H9 (cell line): Measurements from ENCODE around the gene TPRG1. TPM values are rescaled to one million over a fixed set of nuclear protein-coding genes. Genes with fewer than 3 reads are reported as not detected.

Experiments used
- DNase-seq: peaks from one replicate; pipeline ENCODE4 v3.0.0-alpha.2; 2017
- H2AFZ ChIP-seq: one replicate; pipeline ENCODE4 v1.6.1; 2013; ENCODE audit warnings: mild to moderate bottlenecking, low read length, control low read depth, moderate library complexity
- H2AK5ac ChIP-seq: 2 replicates; pipeline ENCODE4 v1.6.1; 2013; ENCODE audit warnings: low read length, control low read depth, mixed read lengths; ENCODE audit not compliant: insufficient read length
- H2BK120ac ChIP-seq: one replicate; pipeline ENCODE4 v1.6.1; 2013; ENCODE audit warnings: low read depth, mild to moderate bottlenecking, low read length, control low read depth, inconsistent platforms; ENCODE audit not compliant: poor library complexity, severe bottlenecking
- H2BK12ac ChIP-seq: 2 replicates; pipeline ENCODE4 v1.6.1; 2013; ENCODE audit warnings: low read length, control low read depth, mixed read lengths, low read depth; ENCODE audit not compliant: insufficient read length
- H2BK15ac ChIP-seq: 2 replicates; pipeline ENCODE4 v1.6.1; 2013; ENCODE audit warnings: low read depth, low read length, control low read depth
- H2BK20ac ChIP-seq: one replicate; pipeline ENCODE4 v1.6.1; 2013; ENCODE audit warnings: low read depth, mild to moderate bottlenecking, low read length, control low read depth, inconsistent platforms; ENCODE audit not compliant: poor library complexity, severe bottlenecking
- H2BK5ac ChIP-seq: 2 replicates; pipeline ENCODE4 v1.6.1; 2013; ENCODE audit warnings: low read length, control low read depth, mixed read lengths; ENCODE audit not compliant: insufficient read length
- H3K14ac ChIP-seq: 2 replicates; pipeline ENCODE4 v1.6.1; 2013; ENCODE audit warnings: low read length, control low read depth; ENCODE audit not compliant: insufficient read depth
- H3K18ac ChIP-seq: 2 replicates; pipeline ENCODE4 v1.6.1; 2013; ENCODE audit warnings: low read depth, mild to moderate bottlenecking, mixed read lengths, low read length, control low read depth; ENCODE audit not compliant: insufficient read length
- H3K23ac ChIP-seq: 2 replicates; pipeline ENCODE4 v1.6.1; 2013; ENCODE audit warnings: low read length, control low read depth, mixed read lengths, low read depth; ENCODE audit not compliant: insufficient read length
- H3K23me2 ChIP-seq: 2 replicates; pipeline ENCODE4 v1.6.1; 2013; ENCODE audit warnings: low read depth, mild to moderate bottlenecking, mixed read lengths, low read length, control low read depth; ENCODE audit not compliant: insufficient read length, poor library complexity, severe bottlenecking
- H3K27ac ChIP-seq: 2 replicates; pipeline ENCODE4 v1.5.1; 2013; ENCODE audit warnings: low read length, control low read depth, mixed read lengths, low read depth; ENCODE audit not compliant: insufficient read length
- H3K27me3 ChIP-seq: 2 replicates; pipeline ENCODE4 v1.6.1; 2013; ENCODE audit warnings: low read length, control low read depth, inconsistent platforms; ENCODE audit not compliant: insufficient read depth
- H3K4ac ChIP-seq: 2 replicates; pipeline ENCODE4 v1.6.1; 2013; ENCODE audit warnings: low read depth, mild to moderate bottlenecking, control low read depth, inconsistent platforms, low read length, moderate library complexity
- H3K4me1 ChIP-seq: 2 replicates; pipeline ENCODE4 v1.6.1; 2013; ENCODE audit warnings: low read length, control low read depth, inconsistent platforms; ENCODE audit not compliant: insufficient read depth
- H3K4me2 ChIP-seq: 2 replicates; pipeline ENCODE4 v1.6.1; 2013; ENCODE audit warnings: low read length, control low read depth, mixed read lengths; ENCODE audit not compliant: insufficient read length, insufficient read depth
- H3K56ac ChIP-seq: 2 replicates; pipeline ENCODE4 v1.6.1; 2013; ENCODE audit warnings: low read depth, mild to moderate bottlenecking, mixed read lengths, low read length, control low read depth; ENCODE audit not compliant: insufficient read length
- H3K79me1 ChIP-seq: 2 replicates; pipeline ENCODE4 v1.6.1; 2013; ENCODE audit warnings: low read depth, mild to moderate bottlenecking, moderate library complexity, low read length, control low read depth, inconsistent platforms; ENCODE audit not compliant: insufficient read depth, poor library complexity, severe bottlenecking
- H3K79me2 ChIP-seq: 2 replicates; pipeline ENCODE4 v1.6.1; 2013; ENCODE audit warnings: low read length, control low read depth, inconsistent platforms; ENCODE audit not compliant: insufficient read depth
- H3K9ac ChIP-seq: 2 replicates; pipeline ENCODE4 v1.6.1; 2013; ENCODE audit warnings: low read length, control low read depth, mixed read lengths; ENCODE audit not compliant: insufficient read length; ENCODE audit errors: extremely low read depth
- H3K9me3 ChIP-seq: one replicate; pipeline ENCODE4 v1.6.1; 2013; ENCODE audit warnings: low read depth, low read length, inconsistent platforms; ENCODE audit not compliant: control insufficient read depth
- H3T11ph ChIP-seq: one replicate; pipeline ENCODE4 v1.6.1; 2013; ENCODE audit warnings: mild to moderate bottlenecking, low read length, control low read depth, inconsistent platforms
- H4K20me1 ChIP-seq: one replicate; pipeline ENCODE4 v1.6.1; 2013; ENCODE audit not compliant: control insufficient read depth, insufficient read length, insufficient read depth
- H4K5ac ChIP-seq: 2 replicates; pipeline ENCODE4 v1.6.1; 2013; ENCODE audit warnings: low read depth, mild to moderate bottlenecking, mixed read lengths, low read length, control low read depth; ENCODE audit not compliant: insufficient read length
- H4K8ac ChIP-seq: replicated peaks from 2 replicates; pipeline ENCODE4 v1.6.1; 2013; ENCODE audit warnings: low read length, control low read depth, mixed read lengths, low read depth; ENCODE audit not compliant: insufficient read length
- H4K91ac ChIP-seq: 2 replicates; pipeline ENCODE4 v1.6.1; 2013; ENCODE audit warnings: low read depth, mild to moderate bottlenecking, moderate library complexity, mixed read lengths, low read length, control low read depth; ENCODE audit not compliant: insufficient read length
- H3K27ac Mint-ChIP-seq, 3 experiments: 2 replicates in 2 of 3; 3 replicates in 1 of 3; pipeline ENCODE4 v1.8.0; 2020 to 2021; ENCODE audit warnings: mixed read lengths in 3 of 3, mild to moderate bottlenecking in 1 of 3, moderate library complexity in 1 of 3
- H3K27me3 Mint-ChIP-seq: 2 replicates; pipeline ENCODE4 v1.8.0; 2021; ENCODE audit warnings: low read depth, mild to moderate bottlenecking, moderate library complexity, mixed read lengths
- H3K36me3 Mint-ChIP-seq, 3 experiments: 2 replicates in 2 of 3; 3 replicates in 1 of 3; pipeline ENCODE4 v1.8.0; 2020 to 2021; ENCODE audit warnings: low read depth in 3 of 3, mixed read lengths in 3 of 3; ENCODE audit not compliant: insufficient read depth in 1 of 3
- H3K4me1 Mint-ChIP-seq, 2 experiments: 2 replicates each; pipeline ENCODE4 v1.8.0; 2020; ENCODE audit warnings: mixed read lengths in 2 of 2
- H3K4me3 Mint-ChIP-seq, 2 experiments: 2 replicates in 1 of 2; 3 replicates in 1 of 2; pipeline ENCODE4 v1.8.0; 2020 to 2021; ENCODE audit warnings: mild to moderate bottlenecking in 2 of 2, mixed read lengths in 2 of 2, moderate library complexity in 1 of 2
- H3K9me3 Mint-ChIP-seq, 2 experiments: 2 replicates in 1 of 2; 3 replicates in 1 of 2; pipeline ENCODE4 v1.8.0; 2020; ENCODE audit warnings: mild to moderate bottlenecking in 2 of 2, mixed read lengths in 2 of 2, moderate library complexity in 1 of 2
- CTCF ChIP-seq: fragments of 200-600 bp; sonication (generic); conservative IDR thresholded peaks from 3 replicates; pipeline ENCODE4 v1.8.0; 2021; ENCODE audit warnings: antibody characterized with exemption, mild to moderate bottlenecking
- WGBS: extraction: QIAGEN DNeasy Blood & Tissue Kit; methylation state at CpG from one replicate; pipeline ENCODE4 v1.1.7; 2013; ENCODE audit warnings: missing lambda C conversion rate, low lambda C conversion rate, mixed read lengths; ENCODE audit not compliant: insufficient read length; ENCODE audit errors: extremely low coverage; 5-methylcytosine and 5-hydroxymethylcytosine counted together
- total RNA-seq: library from RNA; stranded (reverse); gene quantifications from 2 replicates; pipeline ENCODE4 v1.2.1, GENCODE V29; 2021

TPRG1 gene
- total RNA-seq, 1 experiment from 2014 or later: 0.66 TPM

- H3K4me3 Mint-ChIP-seq: no peak overlapping the region
- Histone ChIP-seq H3K18ac (no peak overlapping the region), H3K9ac (no peak overlapping the region), H2BK15ac (no peak overlapping the region), H2AK5ac (no peak overlapping the region), H3T11ph (no peak overlapping the region), H2BK5ac (no peak overlapping the region), H4K8ac (no peak overlapping the region), H3K4me2 (no peak overlapping the region), H2BK120ac (no peak overlapping the region), H3K27ac (no peak overlapping the region), H3K14ac (no peak overlapping the region), H3K4me1 (no peaks in the 10 kb centered on the region), H4K20me1 (no peaks in the 10 kb centered on the region), H3K23ac (no peak overlapping the region), H3K4ac (no peak overlapping the region), H2BK12ac (no peak overlapping the region), H4K5ac (no peak overlapping the region), H2AFZ (no peak overlapping the region), H3K23me2 (no peaks in the 10 kb centered on the region), H3K27me3 (no peaks in the 10 kb centered on the region), H3K79me2 (no peaks in the 10 kb centered on the region), H3K9me3 (no peaks in the 10 kb centered on the region), H2BK20ac (no peak overlapping the region), H3K79me1 (no peaks in the 10 kb centered on the region), H4K91ac (no peak overlapping the region), H3K56ac (no peak overlapping the region)
- no peaks in the 10 kb centered on the region for H3K4me1 Mint-ChIP-seq
- H3K36me3 Mint-ChIP-seq: 0 out of 7 replicates have a peak, but pooled peaks cover 0 to 1% (median 0%) of the 10 kb centered on the region in 3 experiments
- no peaks in the 10 kb centered on the region for H3K9me3 Mint-ChIP-seq
- WGBS: no CpG with 5 or more reads among the region's 11 CpGs
- no peak for DNase-seq
- H3K27ac Mint-ChIP-seq: no peak overlapping the region
- no peak for TF ChIP-seq CTCF
- no peaks in the 10 kb centered on the region; the same call in 1 of the 2 replicates for H3K27me3 Mint-ChIP-seq
Observed at GRCh38 chr3:189260556-189261493, 89.1 kb downstream of the TPRG1 start.
